ENCODE data around the gene GPHB5. TPM values are rescaled to one million over a fixed set of nuclear protein-coding genes. Genes with fewer than 3 reads are reported as not detected.

Gene GPHB5
- total RNA-seq, 6 experiments from 2014 or later: not detected

DNA sequence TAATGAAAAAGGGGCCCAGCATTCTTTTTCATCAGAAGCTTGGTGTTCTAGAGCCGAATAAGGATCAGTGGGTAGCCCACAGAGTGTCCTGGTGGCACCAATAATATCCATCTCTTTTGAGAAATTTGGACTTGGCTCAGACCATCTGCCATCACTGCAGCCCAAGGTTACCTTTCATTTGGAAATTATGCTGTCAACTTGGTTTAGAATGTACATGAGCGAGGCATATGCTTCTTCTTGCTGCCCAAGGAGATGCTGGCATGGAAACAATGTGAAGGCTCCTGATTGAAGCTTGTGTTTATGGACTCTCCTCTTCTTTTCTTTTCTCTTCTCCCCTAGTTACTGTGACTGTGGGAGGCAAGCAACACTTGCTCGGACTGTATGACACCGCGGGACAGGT is 50.0 kb downstream of the GPHB5 start:
- no peak overlapping the region for H3K27ac Mint-ChIP-seq
- no peak for DNase-seq
- no peaks in the 10 kb centered on the region for H3K36me3 Mint-ChIP-seq (ENCODE audit: low read depth)
- H3K27me3 Mint-ChIP-seq (ENCODE audit: insufficient read depth): no peaks in the 10 kb centered on the region
- H3K4me3 Mint-ChIP-seq: no peak overlapping the region
- TF ChIP-seq, protein P1, sequence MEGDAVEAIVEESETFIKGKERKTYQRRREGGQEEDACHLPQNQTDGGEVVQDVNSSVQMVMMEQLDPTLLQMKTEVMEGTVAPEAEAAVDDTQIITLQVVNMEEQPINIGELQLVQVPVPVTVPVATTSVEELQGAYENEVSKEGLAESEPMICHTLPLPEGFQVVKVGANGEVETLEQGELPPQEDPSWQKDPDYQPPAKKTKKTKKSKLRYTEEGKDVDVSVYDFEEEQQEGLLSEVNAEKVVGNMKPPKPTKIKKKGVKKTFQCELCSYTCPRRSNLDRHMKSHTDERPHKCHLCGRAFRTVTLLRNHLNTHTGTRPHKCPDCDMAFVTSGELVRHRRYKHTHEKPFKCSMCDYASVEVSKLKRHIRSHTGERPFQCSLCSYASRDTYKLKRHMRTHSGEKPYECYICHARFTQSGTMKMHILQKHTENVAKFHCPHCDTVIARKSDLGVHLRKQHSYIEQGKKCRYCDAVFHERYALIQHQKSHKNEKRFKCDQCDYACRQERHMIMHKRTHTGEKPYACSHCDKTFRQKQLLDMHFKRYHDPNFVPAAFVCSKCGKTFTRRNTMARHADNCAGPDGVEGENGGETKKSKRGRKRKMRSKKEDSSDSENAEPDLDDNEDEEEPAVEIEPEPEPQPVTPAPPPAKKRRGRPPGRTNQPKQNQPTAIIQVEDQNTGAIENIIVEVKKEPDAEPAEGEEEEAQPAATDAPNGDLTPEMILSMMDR (IDR thresholded peaks at IDR 0.05): no peak
- no peaks in the 10 kb centered on the region for H3K9me3 Mint-ChIP-seq
- no peaks in the 10 kb centered on the region for H3K4me1 Mint-ChIP-seq (ENCODE audit: low read depth)

DNA sequence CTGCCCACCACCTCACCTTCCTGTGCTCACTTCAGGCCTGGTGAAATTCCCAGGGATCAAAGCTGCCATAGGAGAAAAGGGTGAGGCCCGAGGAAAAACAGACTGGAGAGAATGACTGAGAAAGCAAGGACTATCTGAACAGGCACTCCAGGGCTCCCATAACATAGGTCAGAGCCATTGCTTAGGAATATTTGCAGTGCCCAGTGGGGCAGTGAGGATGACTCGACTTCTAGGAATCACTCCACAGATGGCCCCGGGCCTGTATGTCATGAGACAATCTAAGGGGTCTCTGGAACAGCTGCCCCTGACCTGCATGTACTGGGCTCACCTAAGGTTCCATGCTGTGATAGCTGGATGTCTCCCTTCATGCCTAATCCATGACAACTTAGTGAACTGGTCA is 51.6 kb downstream of the GPHB5 start:
- Mint-ChIP-seq H3K36me3 (ENCODE audit: low read depth) (no peaks in the 10 kb centered on the region), H3K4me1 (ENCODE audit: low read depth) (no peaks in the 10 kb centered on the region), H3K4me3 (no peak overlapping the region), H3K9me3 (no peaks in the 10 kb centered on the region), H3K27ac (no peak overlapping the region), H3K27me3 (ENCODE audit: insufficient read depth) (no peaks in the 10 kb centered on the region)
- TF ChIP-seq, protein P1 (IDR thresholded peaks at IDR 0.05): no peak
- DNase-seq: no peak

DNA sequence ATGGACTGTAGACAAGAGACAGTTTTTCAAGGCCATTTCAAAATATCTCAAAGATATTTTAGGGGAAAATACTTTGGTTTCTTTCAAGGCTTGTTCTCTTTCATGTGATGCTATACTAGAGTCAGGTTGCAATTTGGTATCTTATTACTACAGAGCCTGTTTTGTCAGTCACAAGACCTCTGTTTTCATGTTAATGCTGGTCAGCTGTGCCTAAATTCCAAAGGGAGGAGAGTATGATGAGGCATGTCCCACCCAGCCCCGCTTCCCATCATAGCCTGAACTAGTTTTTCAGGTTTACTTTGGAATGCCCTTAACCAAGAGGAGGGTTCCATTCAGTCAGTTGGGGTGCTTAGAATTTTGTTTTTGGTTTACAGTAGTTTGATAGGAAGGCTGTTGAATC is 52.6 kb downstream of the GPHB5 start:
- Mint-ChIP-seq H3K27ac (no peak overlapping the region), H3K27me3 (ENCODE audit: insufficient read depth) (no peaks in the 10 kb centered on the region), H3K4me1 (ENCODE audit: low read depth) (no peaks in the 10 kb centered on the region), H3K9me3 (no peaks in the 10 kb centered on the region), H3K4me3 (no peak overlapping the region), H3K36me3 (ENCODE audit: low read depth) (no peaks in the 10 kb centered on the region)
- DNase-seq: no peak
- TF ChIP-seq, protein P1 (IDR thresholded peaks at IDR 0.05): no peak

Other genes with a start within 250 kb of the GPHB5 start
- gene RHOJ, start 114.5 kb downstream of the GPHB5 start, total RNA-seq (2021; fragmentation: NEBNext Ultra II Directional; extraction: Animal tissue kit (Norgen Biotek cat#: 25700)): 1 to 10 TPM; 6.1 to 8.3 (median 7.1) TPM
- gene PPP2R5E, start 224.4 kb upstream of the GPHB5 start, total RNA-seq (2021; fragmentation: NEBNext Ultra II Directional; extraction: Animal tissue kit (Norgen Biotek cat#: 25700)): 10 to 100 TPM; 50.1 to 56.8 (median 54.3) TPM